Kidney (tissue), 14 donors: Measurements from ENCODE around the gene CAMTA1. TPM values are rescaled to one million over a fixed set of nuclear protein-coding genes. Genes with fewer than 3 reads are reported as not detected.

Experiments
- DNase-seq, 5 donors: peaks; one replicate each; pipeline ENCODE4 v3.0.0-alpha.2; 2013 to 2020
- FAIRE-seq: peaks from 2 replicates; lab custom pipeline; 2012; peaks lifted over from hg19 to GRCh38; lab: Jason Lieb, UNC
- H3K27ac ChIP-seq, 2 donors: one replicate each; pipeline ENCODE4 v1.7.0; 2013; ENCODE audit warnings: low read depth in 2 of 2, low read length in 2 of 2, inconsistent platforms in 1 of 2
- H3K27me3 ChIP-seq: one replicate; pipeline ENCODE4 v1.7.1; 2013; ENCODE audit warnings: low read length, inconsistent platforms; ENCODE audit not compliant: control insufficient read depth, insufficient read depth
- H3K36me3 ChIP-seq, 3 donors: one replicate each; pipeline versions ENCODE4 v1.7.0 to v1.7.1; 2013; ENCODE audit warnings: low read length in 3 of 3, control low read depth in 1 of 3, inconsistent platforms in 1 of 3; ENCODE audit not compliant: insufficient read depth in 3 of 3, control insufficient read depth in 2 of 3
- H3K4me1 ChIP-seq, 3 donors: one replicate each; pipeline versions ENCODE4 v1.7.0 to v1.7.1; 2013; ENCODE audit warnings: low read length in 3 of 3, inconsistent platforms in 1 of 3, low read depth in 1 of 3; ENCODE audit not compliant: control insufficient read depth in 2 of 3, insufficient read depth in 2 of 3
- H3K4me3 ChIP-seq, 3 donors: one replicate each; pipeline versions ENCODE4 v1.7.0 to v1.8.1; 2013; ENCODE audit warnings: low read length in 3 of 3, control low read depth in 1 of 3, inconsistent platforms in 1 of 3
- H3K9ac ChIP-seq, 3 donors: one replicate each; pipeline versions ENCODE4 v1.7.0 to v1.7.1; 2013; ENCODE audit warnings: low read length in 3 of 3, control low read depth in 1 of 3, inconsistent platforms in 1 of 3
- H3K9me3 ChIP-seq, 3 donors: one replicate each; pipeline versions ENCODE4 v1.7.0 to v1.7.1; 2013; ENCODE audit warnings: low read length in 3 of 3, control low read depth in 1 of 3, inconsistent platforms in 1 of 3; ENCODE audit not compliant: control insufficient read depth in 2 of 3, insufficient read depth in 1 of 3
- CTCF ChIP-seq: IDR thresholded peaks from 3 replicates; pipeline ENCODE4 v1.5.1; 2012; ENCODE audit warnings: mild to moderate bottlenecking, moderate library complexity, borderline replicate concordance; ENCODE audit not compliant: insufficient read depth; ENCODE audit errors: extremely low read depth
- intact Hi-C: fragments of 100-400 bp; cut with DNase I; formaldehyde crosslinking; loops from one replicate; pipeline ENCODE4 v1.11.1; 2022
- polyA plus RNA-seq: library from polyadenylated mRNA; stranded (reverse); fragments of 350-450 nt; fragmentation: Illumina TruSeq; extraction: RNeasy Lipid Tissue Mini Kit (QIAGEN cat#74804); gene quantifications from one replicate; pipeline ENCODE4 v1.2.3, GENCODE V29; 2014; ENCODE audit warnings: low read depth, low replicate concordance; ENCODE audit not compliant: insufficient read depth
- total RNA-seq: library from RNA; stranded (reverse); fragmentation: NEBNext Ultra II Directional; extraction: Animal tissue kit (Norgen Biotek cat#: 25700); gene quantifications from one replicate; pipeline ENCODE4 v1.2.1, GENCODE V29; 2021
- donor health status: control.
- donor health status: control.
- donor health status: control.
- donor health status: control.
- donor health status: control.
- donor health status: DM: yes; HTN: yes; CAD: no.
- donor health status: Normal renal cell carcinoma (clear cell type).

CAMTA1 gene
- total and polyA plus RNA-seq, 2 donors from 2014 or later, result 79.0 to 170 TPM

GRCh38 chr1:6935911-6936690, 150.8 kb downstream of the CAMTA1 start:
- Histone ChIP-seq H3K9ac (no peak overlapping the region), H3K4me3 (no peak overlapping the region)
- intact Hi-C loops, result no loop called here

DNA sequence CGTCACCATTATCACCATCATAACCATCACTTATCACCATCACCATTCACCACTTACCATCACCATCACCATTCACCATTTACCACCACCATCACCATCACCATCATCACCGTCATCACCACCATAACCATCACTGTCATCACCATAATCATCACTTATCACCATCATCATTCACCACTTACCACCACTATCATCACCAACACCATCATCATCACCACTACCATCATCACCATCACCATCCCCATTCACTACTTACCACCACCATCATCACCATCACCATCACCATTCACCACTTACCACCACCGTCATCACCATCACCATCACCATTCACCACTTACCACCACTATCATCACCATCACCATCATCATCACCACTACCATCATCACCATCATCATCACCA, 151.8 kb downstream of the CAMTA1 start:
- intact Hi-C loops, result no loop called here
- no peak overlapping the region for H3K9ac ChIP-seq
- no peaks in the 10 kb centered on the region for H3K27me3 ChIP-seq
- no peak overlapping the region for H3K27ac ChIP-seq
- H3K36me3 ChIP-seq, result no peaks in the 10 kb centered on the region
- TF ChIP-seq CTCF, result no peak
- H3K9me3 ChIP-seq, result peaks cover 0 to 2% (median 0%) of the 10 kb centered on the region in 3 donors
- FAIRE-seq (no peak), DNase-seq (no peak)
- H3K4me1 ChIP-seq, result no peaks in the 10 kb centered on the region
- H3K4me3 ChIP-seq, result no peak overlapping the region

More at GRCh38 chr1:6935911-6936690, 150.8 kb downstream of the CAMTA1 start:
- no peaks in the 10 kb centered on the region for H3K4me1 ChIP-seq
- TF ChIP-seq CTCF, result no peak
- DNase-seq (peak in 1 of 5 donors; percentile 56), FAIRE-seq (no peak)
- no peak overlapping the region for H3K27ac ChIP-seq
- no peaks in the 10 kb centered on the region for H3K27me3 ChIP-seq
- peaks cover 0 to 2% (median 0%) of the 10 kb centered on the region in 3 donors for H3K9me3 ChIP-seq
- H3K36me3 ChIP-seq, result no peaks in the 10 kb centered on the region

DNA sequence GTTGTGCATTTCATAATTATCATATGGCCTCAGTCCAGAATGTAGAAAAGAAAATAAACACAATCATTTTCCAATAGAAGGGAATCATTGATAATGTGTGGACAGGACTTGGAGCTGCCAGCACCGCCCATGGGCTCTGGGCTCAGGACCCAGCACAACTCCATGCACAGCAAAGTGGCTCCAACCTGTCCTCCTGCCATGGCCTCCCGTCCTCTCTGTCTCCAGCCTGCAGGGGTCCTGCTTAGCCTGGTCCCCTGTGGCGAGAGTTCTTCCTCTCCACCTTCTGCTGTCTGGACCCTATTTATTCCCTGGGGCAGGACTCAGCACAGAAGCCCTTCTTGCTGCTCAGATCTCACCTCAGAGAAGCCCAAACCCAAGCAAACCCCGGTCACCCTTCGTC, 154.1 kb downstream of the CAMTA1 start:
- H3K9me3 ChIP-seq, result peaks cover 0 to 2% (median 0%) of the 10 kb centered on the region in 3 donors
- no peak overlapping the region for H3K27ac ChIP-seq
- no peaks in the 10 kb centered on the region for H3K36me3 ChIP-seq
- FAIRE-seq (no peak), DNase-seq (no peak)
- no peaks in the 10 kb centered on the region for H3K4me1 ChIP-seq
- no peak for TF ChIP-seq CTCF
- H3K9ac ChIP-seq, result no peak overlapping the region
- intact Hi-C loops, result no loop called here
- H3K27me3 ChIP-seq, result no peaks in the 10 kb centered on the region
- no peak overlapping the region for H3K4me3 ChIP-seq

GRCh38 chr1:6941786-6942185, 156.5 kb downstream of the CAMTA1 start:
- intact Hi-C loops, result no loop called here
- FAIRE-seq (no peak), DNase-seq (no peak)
- no peak overlapping the region for H3K27ac ChIP-seq
- no peak overlapping the region for H3K9ac ChIP-seq
- H3K27me3 ChIP-seq, result no peaks in the 10 kb centered on the region
- no peaks in the 10 kb centered on the region for H3K4me1 ChIP-seq
- H3K4me3 ChIP-seq, result no peak overlapping the region
- no peaks in the 10 kb centered on the region for H3K36me3 ChIP-seq
- no peak for TF ChIP-seq CTCF
- peaks cover 0 to 2% (median 0%) of the 10 kb centered on the region in 3 donors for H3K9me3 ChIP-seq
